Brain microvascular endothelial cell (primary cell): ENCODE data around the gene CBX8.

Experiments
- DNase-seq: peaks from one replicate; pipeline ENCODE4 v3.0.0-alpha.2; 2020
- H3K27ac ChIP-seq: fragments of 250-450 bp; sonication (Bioruptor Pico); 2 replicates; pipeline ENCODE4 v1.5.1; 2020; ENCODE audit warnings: mild to moderate bottlenecking, moderate library complexity
- H3K27me3 ChIP-seq: fragments of 250-450 bp; sonication (Bioruptor Pico); replicated peaks from 2 replicates; pipeline ENCODE4 v1.5.1; 2020; ENCODE audit warnings: mild to moderate bottlenecking
- H3K36me3 ChIP-seq: fragments of 250-450 bp; sonication (Bioruptor Pico); replicated peaks from 2 replicates; pipeline ENCODE4 v1.5.1; 2020; ENCODE audit warnings: mild to moderate bottlenecking
- H3K4me3 ChIP-seq: 2 replicates; pipeline ENCODE4 v1.5.1; 2011; ENCODE audit warnings: low read depth, mild to moderate bottlenecking, control low read depth, low read length, moderate library complexity
- in situ Hi-C: cut with HindIII; loops from 2 replicates; pipeline ENCODE4 v1.10.0; 2017; ENCODE audit warnings: low sequenced_read_pairs, low pct_ligation_motif_present
- TF ChIP-seq, protein P1 (sequence below): IDR thresholded peaks from 2 replicates; pipeline ENCODE4 v1.5.1; 2011; ENCODE audit warnings: low read depth, mild to moderate bottlenecking, moderate library complexity, low read length, control low read depth, inconsistent platforms; ENCODE audit errors: missing control alignments

Gene CBX8

DNA sequence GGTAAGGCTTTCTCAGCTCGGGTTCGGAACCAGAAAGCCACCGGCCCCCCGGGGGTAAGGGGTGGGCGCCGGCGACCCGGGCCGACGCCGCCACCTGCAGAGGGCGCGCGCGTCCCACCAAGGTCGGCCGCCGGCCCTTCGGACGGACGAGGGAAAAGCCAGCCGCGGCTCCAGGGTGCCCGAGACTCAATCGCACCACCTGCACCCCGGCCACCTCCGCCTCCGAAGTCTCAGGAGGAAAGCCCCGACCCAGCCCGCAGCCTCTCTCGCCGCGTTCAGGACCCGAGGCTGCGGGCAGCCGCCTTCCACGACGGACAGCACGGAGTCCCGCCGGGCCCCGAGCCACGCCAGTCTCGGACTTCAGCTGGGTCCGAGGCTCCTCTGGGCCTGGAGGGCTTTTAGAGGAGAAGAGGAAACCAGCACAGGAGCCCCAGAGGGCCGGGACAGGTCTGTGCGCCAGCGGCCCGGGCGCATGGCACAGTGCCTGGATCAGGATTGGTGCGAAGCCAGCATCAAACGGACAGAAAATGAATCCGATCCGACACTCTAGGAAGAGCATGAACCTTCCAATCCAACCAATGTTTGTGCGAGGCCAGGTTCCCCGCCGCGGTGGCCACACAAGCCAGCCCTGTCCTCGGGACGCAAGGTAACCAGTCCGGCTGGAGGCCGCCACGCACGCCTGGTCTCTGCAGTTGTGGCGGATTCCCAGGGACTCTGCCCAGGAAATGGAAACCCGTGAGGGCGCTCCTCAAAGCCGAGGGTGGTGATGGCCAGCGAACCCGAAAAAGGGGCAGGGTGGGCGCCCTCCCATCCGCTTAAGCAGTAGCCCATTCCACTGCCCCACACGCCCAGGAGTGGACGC lies 6.7 kb downstream of the CBX8 start:
- H3K4me3 ChIP-seq, result no peak overlapping the region
- no peak for DNase-seq
- TF ChIP-seq, protein P1, sequence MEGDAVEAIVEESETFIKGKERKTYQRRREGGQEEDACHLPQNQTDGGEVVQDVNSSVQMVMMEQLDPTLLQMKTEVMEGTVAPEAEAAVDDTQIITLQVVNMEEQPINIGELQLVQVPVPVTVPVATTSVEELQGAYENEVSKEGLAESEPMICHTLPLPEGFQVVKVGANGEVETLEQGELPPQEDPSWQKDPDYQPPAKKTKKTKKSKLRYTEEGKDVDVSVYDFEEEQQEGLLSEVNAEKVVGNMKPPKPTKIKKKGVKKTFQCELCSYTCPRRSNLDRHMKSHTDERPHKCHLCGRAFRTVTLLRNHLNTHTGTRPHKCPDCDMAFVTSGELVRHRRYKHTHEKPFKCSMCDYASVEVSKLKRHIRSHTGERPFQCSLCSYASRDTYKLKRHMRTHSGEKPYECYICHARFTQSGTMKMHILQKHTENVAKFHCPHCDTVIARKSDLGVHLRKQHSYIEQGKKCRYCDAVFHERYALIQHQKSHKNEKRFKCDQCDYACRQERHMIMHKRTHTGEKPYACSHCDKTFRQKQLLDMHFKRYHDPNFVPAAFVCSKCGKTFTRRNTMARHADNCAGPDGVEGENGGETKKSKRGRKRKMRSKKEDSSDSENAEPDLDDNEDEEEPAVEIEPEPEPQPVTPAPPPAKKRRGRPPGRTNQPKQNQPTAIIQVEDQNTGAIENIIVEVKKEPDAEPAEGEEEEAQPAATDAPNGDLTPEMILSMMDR, result peak; percentile 41
- peaks cover 2% of the 10 kb centered on the region for H3K36me3 ChIP-seq
- in situ Hi-C loops, result loop anchor here (25.0 kb wide), 1 partner anchor 197 kb away; no protein-coding TSS in a partner anchor
- H3K27me3 ChIP-seq, result peaks cover 40% of the 10 kb centered on the region
- no peak overlapping the region for H3K27ac ChIP-seq

DNA sequence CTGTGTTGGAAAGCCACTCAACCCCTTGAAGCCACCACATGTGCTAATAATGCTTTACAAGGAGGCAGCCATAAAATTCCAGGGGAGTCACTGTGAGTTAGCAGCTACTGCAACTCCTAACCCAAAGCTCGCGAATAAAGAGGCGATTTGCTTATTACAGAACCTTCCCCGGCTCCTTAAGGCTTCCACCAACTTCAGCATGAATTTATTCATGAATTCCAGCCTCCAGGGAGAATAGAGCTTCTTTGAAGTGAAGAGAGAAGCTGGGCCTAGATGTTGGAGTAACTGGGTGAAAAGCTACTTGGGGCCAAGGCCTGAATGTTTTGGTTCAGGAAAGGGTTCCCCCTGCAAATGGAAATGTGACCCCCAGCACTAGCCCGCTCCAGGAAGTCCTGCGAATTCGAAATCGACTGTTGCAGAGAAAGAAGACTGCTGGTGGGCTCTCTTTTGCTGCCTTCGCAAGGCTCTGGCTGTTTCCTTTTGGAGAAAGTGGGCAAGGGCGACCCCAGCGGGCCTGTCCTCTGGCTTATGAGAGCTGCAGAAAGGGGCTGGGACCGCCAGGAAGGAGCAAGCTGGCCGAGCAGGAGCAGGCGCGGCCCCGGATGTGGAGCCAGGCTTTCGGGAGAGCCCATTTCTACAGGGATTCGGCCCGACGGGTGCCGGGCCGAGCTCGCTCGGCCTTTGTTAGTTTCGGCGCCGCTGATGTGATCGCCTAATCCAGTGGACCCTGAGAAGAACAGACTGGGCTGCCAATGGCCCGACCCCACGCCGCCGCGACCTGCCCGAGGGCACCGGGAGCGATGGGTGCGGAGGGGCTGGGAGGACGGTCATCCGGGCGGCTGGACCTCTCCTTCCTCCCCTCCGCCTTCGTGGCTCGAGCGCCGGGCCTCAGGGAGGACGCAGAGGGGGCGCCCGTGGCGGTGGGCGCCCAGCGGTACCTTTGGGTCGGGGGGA lies 7.6 kb downstream of the CBX8 start:
- no peaks in the 10 kb centered on the region for H3K36me3 ChIP-seq
- TF ChIP-seq, protein P1, result peak; percentile 5
- no peak overlapping the region for H3K4me3 ChIP-seq
- no peak for DNase-seq
- peaks cover 40% of the 10 kb centered on the region for H3K27me3 ChIP-seq
- H3K27ac ChIP-seq, result no peak overlapping the region
- in situ Hi-C loops, result loop anchor here (25.0 kb wide), 1 partner anchor 198 kb away; no protein-coding TSS in a partner anchor

DNA sequence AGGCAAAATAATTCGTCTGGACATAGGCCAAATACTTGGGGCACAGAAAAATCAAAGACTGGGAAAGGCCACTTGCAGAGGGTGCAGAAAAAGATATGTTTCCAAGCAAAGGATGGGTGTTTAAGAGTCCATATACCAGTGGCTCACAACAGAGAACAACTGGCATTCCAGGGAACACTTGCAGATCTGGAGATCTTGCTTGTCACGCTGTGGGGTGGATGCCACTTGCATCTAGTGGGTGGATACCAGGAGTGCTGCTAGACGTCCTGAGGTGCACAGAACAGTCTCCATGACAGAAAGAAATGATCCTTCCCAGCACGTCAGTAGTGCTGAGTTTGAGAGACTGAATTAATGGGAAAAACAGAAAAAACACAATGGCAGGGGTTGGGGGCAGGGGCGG lies 8.4 kb downstream of the CBX8 start:
- in situ Hi-C loops, result loop anchor here (25.0 kb wide), 1 partner anchor 199 kb away; no protein-coding TSS in a partner anchor
- Histone ChIP-seq H3K36me3 (no peaks in the 10 kb centered on the region), H3K4me3 (no peak overlapping the region), H3K27ac (no peak overlapping the region), H3K27me3 (peaks cover 40% of the 10 kb centered on the region)
- DNase-seq, result no peak
- TF ChIP-seq, protein P1, result no peak

DNA sequence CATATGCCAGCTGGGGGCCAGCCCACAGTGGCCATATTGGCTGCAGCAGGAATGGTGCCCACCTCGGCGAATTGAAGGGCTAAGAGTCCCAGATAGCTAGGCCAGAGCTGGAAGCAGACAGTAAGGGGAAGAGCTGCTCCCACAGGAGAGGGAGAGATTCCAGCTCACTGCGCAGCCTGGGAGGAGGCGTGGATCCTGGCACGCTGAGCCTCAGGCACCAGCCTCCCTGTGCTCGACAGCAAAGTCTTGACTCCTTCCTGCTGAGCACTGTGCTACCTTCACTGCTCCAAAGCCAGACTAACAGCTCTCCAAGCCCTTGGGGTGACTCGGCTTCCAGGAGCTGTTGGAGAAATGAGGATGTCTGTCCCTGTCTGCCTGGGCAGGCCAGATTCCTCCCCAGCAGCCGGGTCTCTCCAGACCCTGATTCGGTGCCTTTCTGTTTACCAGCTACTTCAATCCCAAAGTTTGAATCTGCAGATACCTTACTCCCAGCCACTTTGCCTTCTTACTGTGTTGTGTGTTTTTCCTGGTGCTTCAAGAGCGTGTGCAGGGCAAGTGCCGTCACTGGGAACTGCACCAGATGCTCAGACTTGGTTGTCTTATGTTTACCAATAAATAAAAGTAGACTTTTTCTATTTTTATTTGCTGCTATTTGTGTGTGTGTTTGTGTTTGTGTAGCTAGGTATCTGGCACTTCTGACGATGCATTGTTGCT lies 9.8 kb downstream of the CBX8 start:
- Histone ChIP-seq H3K4me3 (no peak overlapping the region), H3K27ac (no peak overlapping the region), H3K36me3 (no peaks in the 10 kb centered on the region), H3K27me3 (peaks cover 37% of the 10 kb centered on the region)
- no peak for DNase-seq
- TF ChIP-seq, protein P1, result no peak
- in situ Hi-C loops, result loop anchor here (25.0 kb wide), 1 partner anchor 200 kb away; no protein-coding TSS in a partner anchor
